ENCODE measurements around the gene FBXL20. TPM values are rescaled to one million over a fixed set of nuclear protein-coding genes. Genes with fewer than 3 reads are reported as not detected.
"Not testable (repeated sequence)": the region's sequence is repeated elsewhere in the genome, so short reads cannot be mapped to it uniquely, and the experiment has no call there.

Gene FBXL20
- total RNA-seq, 2 donors from 2014 or later: 11.4 to 21.4 TPM

DNA sequence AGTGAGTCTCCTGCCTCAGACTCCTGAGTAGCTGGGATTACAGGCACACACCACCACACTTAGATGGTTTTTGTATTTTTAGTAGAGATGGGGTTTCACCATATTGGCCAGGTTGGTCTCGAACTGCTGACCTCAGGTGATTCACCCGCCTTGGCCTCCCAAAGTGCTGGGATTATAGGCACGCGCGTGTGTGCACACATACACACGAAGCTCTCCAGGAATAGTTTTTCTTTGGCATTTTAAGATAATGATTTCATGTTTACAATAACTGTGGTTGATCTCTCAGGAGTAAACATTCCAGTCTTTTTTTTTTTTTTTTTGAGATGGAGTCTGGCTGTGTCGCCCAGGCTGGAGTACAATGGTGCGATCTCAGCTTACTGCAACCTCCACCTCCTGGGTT, 123.2 kb downstream of the FBXL20 start:
- intact Hi-C loops (cut with DNase I, micrococcal nuclease); ATAC-seq; DNase-seq: not testable (repeated sequence)

DNA sequence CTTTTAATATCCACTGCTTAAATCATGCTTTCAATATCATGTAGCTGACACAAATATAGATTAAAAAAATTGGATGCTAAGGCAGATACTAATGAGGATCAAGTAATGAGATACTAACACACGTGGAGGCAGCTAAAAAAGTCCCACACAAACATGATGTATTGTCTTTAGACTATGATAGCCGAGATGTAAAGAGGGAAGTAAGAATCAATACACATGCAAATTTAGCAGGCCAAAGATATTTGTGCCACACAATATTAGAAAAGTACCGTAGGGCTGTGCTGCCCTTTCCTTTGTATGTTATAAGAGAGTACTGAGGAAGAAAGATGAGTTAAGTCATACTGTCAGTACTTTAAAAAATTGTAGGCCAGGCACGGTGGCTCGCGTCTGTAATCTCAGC, 124.3 kb downstream of the FBXL20 start:
- intact Hi-C loops (cut with DNase I, micrococcal nuclease): no loop called here
- ATAC-seq (no peak), DNase-seq (no peak)

DNA sequence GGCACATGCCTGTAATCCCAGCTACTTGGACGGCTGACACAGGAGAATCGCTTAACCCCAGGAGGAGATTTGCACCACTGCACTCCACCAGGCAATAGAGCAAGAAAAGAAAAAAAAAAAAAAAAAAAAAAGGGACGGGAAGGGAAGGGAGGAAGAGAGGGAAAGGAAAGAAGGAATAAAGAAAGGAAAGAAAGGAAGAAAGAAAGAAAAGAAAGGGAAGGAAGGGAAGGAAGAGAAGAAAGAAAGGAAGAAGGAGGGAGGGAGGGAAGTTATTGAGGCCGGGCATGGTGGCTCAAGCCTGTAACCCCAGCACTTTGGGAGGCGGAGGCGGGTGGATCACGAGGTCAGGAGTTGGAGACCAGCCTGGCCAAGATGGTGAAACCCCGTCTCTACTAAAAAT, 125.3 kb downstream of the FBXL20 start:
- DNase-seq: no peak
- intact Hi-C loops (cut with DNase I, micrococcal nuclease): no loop called here

GRCh38 chr17:39271546-39271945, 129.9 kb downstream of the FBXL20 start:
- intact Hi-C loops (cut with DNase I, micrococcal nuclease): no loop called here
- ATAC-seq: no peak
- DNase-seq: no peak

More for the DNA sequence above, 125.3 kb downstream of the FBXL20 start:
- ATAC-seq: no peak

DNA sequence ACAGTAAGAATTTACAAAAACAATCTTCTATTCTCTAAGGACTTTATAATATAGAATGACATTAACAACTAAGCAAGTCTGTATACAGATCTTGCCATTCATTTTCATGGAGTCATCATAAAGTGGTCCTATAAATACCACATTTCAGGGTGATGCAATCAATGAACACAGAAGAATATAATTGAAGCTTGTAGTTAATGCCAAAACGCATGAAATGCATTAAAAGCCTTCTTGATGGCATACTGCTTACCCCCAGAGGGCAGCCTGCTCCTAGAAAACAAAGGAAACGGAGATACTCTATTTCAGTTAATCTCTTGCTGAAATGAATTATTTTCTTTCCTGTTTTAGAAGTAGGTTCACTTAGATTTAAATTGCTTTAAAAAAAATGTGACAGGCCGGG, 130.5 kb downstream of the FBXL20 start:
- DNase-seq: no peak
- intact Hi-C loops (cut with DNase I, micrococcal nuclease): no loop called here

DNA sequence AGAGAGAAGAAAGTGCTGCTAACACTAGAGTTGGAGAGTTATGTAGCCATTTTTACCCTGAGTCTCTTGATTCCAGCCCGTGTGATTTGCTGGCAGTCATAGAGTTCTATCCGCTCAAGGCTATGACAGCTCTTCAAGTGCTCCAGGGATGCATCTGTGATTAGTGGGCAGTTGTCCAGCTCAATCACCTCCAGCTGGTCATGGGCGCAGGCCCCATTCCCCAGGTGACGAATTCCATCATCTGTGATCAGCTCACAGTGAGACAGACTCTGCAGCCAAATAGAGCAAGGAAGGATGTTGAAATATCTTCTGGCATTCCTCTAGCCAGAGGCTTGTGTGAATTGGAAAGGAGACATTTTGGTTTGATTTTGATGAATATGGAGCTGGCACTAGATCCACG, 137.3 kb downstream of the FBXL20 start:
- intact Hi-C loops (cut with DNase I, micrococcal nuclease): no loop called here
- ATAC-seq: no peak
- DNase-seq: no peak

More for the DNA sequence above, 130.5 kb downstream of the FBXL20 start:
- ATAC-seq: no peak

DNA sequence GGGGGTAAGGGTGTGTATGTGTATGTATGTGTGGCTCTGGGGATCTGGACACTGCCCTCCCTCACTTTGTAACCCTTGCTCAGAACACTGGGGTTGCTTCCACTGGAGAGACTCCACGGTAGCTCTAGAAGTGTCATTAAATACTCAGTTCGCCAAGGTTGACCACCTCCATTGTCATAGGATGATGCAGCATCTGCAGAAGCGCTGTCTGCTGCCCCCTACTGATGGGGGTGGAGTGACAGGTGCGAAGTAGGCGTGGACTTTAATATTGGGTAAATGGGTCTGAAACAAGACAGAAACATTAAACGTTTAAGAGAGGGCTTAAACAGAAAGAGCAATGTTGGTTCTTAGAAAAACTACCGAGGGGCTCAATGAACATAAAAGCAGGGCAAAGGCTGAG, 140.1 kb downstream of the FBXL20 start:
- intact Hi-C loops (cut with DNase I, micrococcal nuclease): no loop called here
- ATAC-seq (no peak), DNase-seq (no peak)

- ATAC-seq: no peak
- no peak for DNase-seq
- intact Hi-C loops (cut with DNase I, micrococcal nuclease): no loop called here
Measured at GRCh38 chr17:39252788-39253460, 148.5 kb downstream of the FBXL20 start.

GRCh38 chr17:39251997-39252396, 149.4 kb downstream of the FBXL20 start:
- intact Hi-C loops (cut with DNase I, micrococcal nuclease): no loop called here
- ATAC-seq: no peak
- DNase-seq: no peak

DNA sequence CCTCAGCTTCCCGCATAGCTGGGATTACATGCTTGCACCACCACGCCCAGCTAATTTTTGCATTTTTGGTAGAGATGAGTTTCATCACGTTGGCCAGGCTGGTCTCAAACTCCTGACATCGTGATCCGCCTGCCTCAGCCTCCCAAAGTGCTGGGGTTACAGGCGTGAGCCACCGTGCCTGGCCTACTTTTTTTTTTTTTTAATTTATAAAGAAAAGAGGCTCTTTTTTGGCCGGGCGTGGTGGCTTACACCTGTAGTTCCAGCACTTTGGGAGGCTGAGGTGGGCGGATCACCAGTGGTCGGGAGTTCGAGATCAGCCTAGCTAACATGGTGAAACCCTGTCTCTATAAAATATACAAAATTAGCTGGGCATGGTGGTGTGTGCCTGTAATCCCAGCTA, 151.3 kb downstream of the FBXL20 start:
- intact Hi-C loops (cut with DNase I, micrococcal nuclease); ATAC-seq; DNase-seq: not testable (repeated sequence)

- intact Hi-C loops (cut with DNase I, micrococcal nuclease): no loop called here
- ATAC-seq: no peak
- no peak for DNase-seq
Measured at GRCh38 chr17:39246274-39246673, 155.2 kb downstream of the FBXL20 start.

- DNase-seq (peak; percentile 74 to 91), ATAC-seq (peak; percentile 91)
- intact Hi-C loops (cut with DNase I, micrococcal nuclease): loop anchor here in 1 of 2 donors (5.0 kb wide), 1 partner anchor 38 kb away; no protein-coding TSS in a partner anchor
Measured at GRCh38 chr17:39244600-39245570, 156.5 kb downstream of the FBXL20 start.

- ATAC-seq (peak; percentile 1), DNase-seq (no peak)
Measured at GRCh38 chr17:39244016-39244599, 157.3 kb downstream of the FBXL20 start.

GRCh38 chr17:39243155-39243554, 158.3 kb downstream of the FBXL20 start:
- intact Hi-C loops (cut with DNase I, micrococcal nuclease): loop anchor here in 1 of 2 donors (5.0 kb wide), 1 partner anchor 36 kb away; no protein-coding TSS in a partner anchor
- DNase-seq (no peak), ATAC-seq (no peak)

More at GRCh38 chr17:39244016-39244599, 157.3 kb downstream of the FBXL20 start:
- intact Hi-C loops (cut with DNase I, micrococcal nuclease): loop anchor here in 1 of 2 donors (5.0 kb wide), 1 partner anchor 37 kb away; no protein-coding TSS in a partner anchor

- no peak for ATAC-seq
- DNase-seq: no peak
- intact Hi-C loops (cut with DNase I, micrococcal nuclease): loop anchor here in 1 of 2 donors (5.0 kb wide), 1 partner anchor 33 kb away; no protein-coding TSS in a partner anchor
Measured at GRCh38 chr17:39240631-39241030, 160.8 kb downstream of the FBXL20 start.

DNA sequence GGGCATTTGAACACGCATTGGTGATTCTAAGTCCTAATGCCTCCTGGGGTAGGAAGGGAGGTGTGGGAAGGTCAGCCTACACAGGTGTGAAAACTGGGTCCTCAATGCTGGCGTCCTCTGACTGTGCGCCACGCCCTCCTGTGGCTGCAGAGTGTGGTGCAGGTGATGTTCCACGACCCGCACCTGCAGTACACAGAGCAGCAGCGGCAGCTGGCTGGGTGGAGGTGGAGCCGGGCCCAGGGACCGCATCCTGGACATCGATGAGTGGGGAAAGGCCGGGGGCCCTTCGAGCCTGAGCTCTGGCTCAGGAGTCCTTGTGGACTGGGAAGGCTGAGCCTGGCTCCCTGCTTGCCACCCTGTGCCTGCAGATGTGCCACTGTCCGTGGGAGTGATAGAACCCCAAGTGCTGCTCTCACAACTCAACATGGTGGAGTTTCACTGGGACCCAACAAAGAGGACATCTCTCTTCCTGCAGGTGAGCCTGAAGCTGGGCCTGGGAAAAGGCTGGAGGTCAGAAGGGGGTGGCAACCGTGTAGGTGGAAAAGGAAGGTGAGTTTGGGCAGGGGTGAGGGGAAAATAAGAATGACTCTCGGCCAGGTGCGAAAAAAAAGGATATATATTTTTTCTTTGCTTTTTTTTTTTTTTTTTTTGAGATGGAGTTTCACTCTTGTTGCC, 161.6 kb downstream of the FBXL20 start:
- ATAC-seq: peak; percentile 74
- DNase-seq: peak in 1 of 2 donors; percentile 78
- intact Hi-C loops (cut with DNase I, micrococcal nuclease): loop anchor here in 1 of 2 donors (5.0 kb wide), 1 partner anchor 32 kb away; no protein-coding TSS in a partner anchor

GRCh38 chr17:39238311-39238972, 163.0 kb downstream of the FBXL20 start:
- intact Hi-C loops (cut with DNase I, micrococcal nuclease): no loop called here
- peak; percentile 58 to 60 for DNase-seq
- peak; percentile 81 for ATAC-seq

DNA sequence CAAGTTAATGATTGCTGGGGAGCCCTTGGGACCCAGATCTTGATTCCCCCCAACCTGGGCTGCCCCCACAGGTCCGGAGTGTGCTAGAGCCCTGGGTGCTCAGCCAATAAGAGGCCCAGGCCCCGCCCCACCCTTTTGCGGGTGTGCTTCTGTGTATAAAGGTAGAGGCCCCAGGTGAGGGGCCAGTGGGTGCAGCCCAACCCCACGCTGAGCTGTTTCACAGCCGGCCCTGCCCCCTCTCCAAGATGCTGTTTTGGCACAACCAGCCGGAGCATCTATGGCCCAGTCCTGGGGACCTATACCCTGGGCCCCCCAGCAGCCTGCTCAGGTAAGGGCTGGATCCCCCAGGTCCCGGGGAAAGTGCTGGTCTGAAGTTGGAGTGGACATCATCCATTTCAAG, 163.8 kb downstream of the FBXL20 start:
- intact Hi-C loops (cut with DNase I, micrococcal nuclease): no loop called here
- no peak for DNase-seq
- ATAC-seq: peak; percentile 18
